GM12801 (cell line): ENCODE data around the gene LCAT.

Experiments
- CTCF ChIP-seq: IDR thresholded peaks from one replicate; pipeline ENCODE4 v1.5.1; 2011; ENCODE audit warnings: control low read depth; ENCODE audit not compliant: insufficient read length; ENCODE audit errors: extremely low read depth

LCAT gene

GRCh38 chr16:67975321-67976105, 31.6 kb upstream of the LCAT start:
- no peak for TF ChIP-seq CTCF

GRCh38 chr16:67971111-67971510, 27.2 kb upstream of the LCAT start:
- no peak for TF ChIP-seq CTCF

- no peak for TF ChIP-seq CTCF
Measured at GRCh38 chr16:67969254-67970039, 25.5 kb upstream of the LCAT start.

GRCh38 chr16:67968400-67969253, 24.7 kb upstream of the LCAT start, which contains the start of gene SLC12A4:
SLC12A4 (minus strand) TSS chr16:67968637; CDS start chr16:67968553, 84 bp downstream.
- TF ChIP-seq CTCF: no peak

GRCh38 chr16:67967958-67968399, 24.1 kb upstream of the LCAT start:
- TF ChIP-seq CTCF: no peak

GRCh38 chr16:67967183-67967957, 23.4 kb upstream of the LCAT start:
- TF ChIP-seq CTCF: no peak
